Coronary artery (tissue), 2 donors: ENCODE data around the gene ZNF277.

Source experiments
- DNase-seq: peaks from one replicate; pipeline ENCODE4 v3.0.0-alpha.2; 2017; ENCODE audit warnings: low spot score
- H3K27ac ChIP-seq, 2 donors: fragments of 200-600 bp; sonication (generic); one replicate each; pipeline ENCODE4 v1.5.1; 2016 to 2019
- H3K4me3 ChIP-seq: fragments of 200-600 bp; sonication (generic); 2 replicates; pipeline ENCODE4 v1.5.1; 2016; ENCODE audit warnings: mild to moderate bottlenecking, moderate library complexity
- TF ChIP-seq, protein P1 (sequence below): fragments of 200-600 bp; sonication (generic); IDR thresholded peaks from one replicate; pipeline ENCODE4 v1.5.1; 2019; ENCODE audit warnings: antibody characterized with exemption

The ZNF277 gene

DNA sequence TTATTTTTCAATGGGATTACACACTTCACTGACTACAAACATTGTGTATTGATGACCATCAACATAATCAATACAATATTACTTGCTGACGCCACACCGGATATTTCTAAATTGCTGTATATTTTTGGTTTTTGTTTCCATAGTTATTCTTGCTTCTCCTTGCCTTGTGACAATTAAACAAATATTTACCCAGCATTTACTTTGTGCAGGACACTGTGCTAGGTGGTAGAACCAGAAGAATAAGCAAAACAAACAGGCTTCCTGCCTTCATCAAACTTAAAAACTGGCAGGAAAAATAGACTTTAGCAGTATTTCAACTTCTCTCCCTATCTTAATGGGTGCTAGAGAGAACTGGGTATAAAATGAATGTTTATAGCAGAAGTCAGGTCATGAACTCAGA is 50.6 kb downstream of the ZNF277 start:
- no peak for DNase-seq
- TF ChIP-seq, protein P1, sequence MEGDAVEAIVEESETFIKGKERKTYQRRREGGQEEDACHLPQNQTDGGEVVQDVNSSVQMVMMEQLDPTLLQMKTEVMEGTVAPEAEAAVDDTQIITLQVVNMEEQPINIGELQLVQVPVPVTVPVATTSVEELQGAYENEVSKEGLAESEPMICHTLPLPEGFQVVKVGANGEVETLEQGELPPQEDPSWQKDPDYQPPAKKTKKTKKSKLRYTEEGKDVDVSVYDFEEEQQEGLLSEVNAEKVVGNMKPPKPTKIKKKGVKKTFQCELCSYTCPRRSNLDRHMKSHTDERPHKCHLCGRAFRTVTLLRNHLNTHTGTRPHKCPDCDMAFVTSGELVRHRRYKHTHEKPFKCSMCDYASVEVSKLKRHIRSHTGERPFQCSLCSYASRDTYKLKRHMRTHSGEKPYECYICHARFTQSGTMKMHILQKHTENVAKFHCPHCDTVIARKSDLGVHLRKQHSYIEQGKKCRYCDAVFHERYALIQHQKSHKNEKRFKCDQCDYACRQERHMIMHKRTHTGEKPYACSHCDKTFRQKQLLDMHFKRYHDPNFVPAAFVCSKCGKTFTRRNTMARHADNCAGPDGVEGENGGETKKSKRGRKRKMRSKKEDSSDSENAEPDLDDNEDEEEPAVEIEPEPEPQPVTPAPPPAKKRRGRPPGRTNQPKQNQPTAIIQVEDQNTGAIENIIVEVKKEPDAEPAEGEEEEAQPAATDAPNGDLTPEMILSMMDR = no peak
- no peak overlapping the region for H3K4me3 ChIP-seq
- no peak overlapping the region for H3K27ac ChIP-seq

DNA sequence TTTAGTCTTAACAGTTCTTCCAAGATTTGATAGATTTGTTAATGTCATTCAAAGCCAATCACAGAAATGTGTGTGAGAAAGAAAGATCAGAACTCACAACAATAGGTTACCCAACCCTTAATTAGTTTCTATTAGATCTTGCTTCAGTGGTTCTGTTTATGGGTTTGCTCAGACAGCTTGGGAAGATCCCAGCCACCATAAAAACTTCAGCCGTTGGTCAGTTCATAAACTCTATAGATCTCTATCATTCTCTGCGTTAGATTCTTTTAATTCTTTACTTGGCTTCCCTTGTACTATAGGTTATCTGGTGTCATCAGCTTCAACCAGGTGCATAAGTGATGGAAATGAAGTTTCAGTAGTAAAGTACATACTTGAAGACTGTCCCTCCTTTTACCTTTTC is 54.4 kb downstream of the ZNF277 start:
- H3K27ac ChIP-seq = no peak overlapping the region
- TF ChIP-seq, protein P1 = no peak
- H3K4me3 ChIP-seq = no peak overlapping the region
- no peak for DNase-seq

DNA sequence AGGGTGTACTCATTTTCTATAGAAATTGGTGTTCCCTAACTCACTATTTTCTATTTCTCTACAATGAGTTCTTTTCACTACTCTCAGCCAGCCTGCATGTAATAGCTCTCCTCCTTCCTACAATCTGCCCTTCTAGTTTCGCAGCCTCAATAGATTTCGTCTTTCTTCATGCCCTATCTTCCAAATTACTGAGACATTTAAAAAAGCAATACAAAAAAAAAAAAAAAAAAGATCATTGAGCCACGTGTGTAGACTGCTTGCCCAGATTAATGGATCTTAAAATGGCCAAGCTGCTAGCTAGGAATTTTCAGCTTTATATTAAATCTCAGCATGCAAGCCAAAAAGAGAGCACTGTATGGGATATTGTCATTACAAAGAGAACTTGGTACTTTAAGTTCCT is 55.5 kb downstream of the ZNF277 start:
- no peak for DNase-seq
- no peak overlapping the region for H3K27ac ChIP-seq
- TF ChIP-seq, protein P1 = no peak
- no peak overlapping the region for H3K4me3 ChIP-seq

DNA sequence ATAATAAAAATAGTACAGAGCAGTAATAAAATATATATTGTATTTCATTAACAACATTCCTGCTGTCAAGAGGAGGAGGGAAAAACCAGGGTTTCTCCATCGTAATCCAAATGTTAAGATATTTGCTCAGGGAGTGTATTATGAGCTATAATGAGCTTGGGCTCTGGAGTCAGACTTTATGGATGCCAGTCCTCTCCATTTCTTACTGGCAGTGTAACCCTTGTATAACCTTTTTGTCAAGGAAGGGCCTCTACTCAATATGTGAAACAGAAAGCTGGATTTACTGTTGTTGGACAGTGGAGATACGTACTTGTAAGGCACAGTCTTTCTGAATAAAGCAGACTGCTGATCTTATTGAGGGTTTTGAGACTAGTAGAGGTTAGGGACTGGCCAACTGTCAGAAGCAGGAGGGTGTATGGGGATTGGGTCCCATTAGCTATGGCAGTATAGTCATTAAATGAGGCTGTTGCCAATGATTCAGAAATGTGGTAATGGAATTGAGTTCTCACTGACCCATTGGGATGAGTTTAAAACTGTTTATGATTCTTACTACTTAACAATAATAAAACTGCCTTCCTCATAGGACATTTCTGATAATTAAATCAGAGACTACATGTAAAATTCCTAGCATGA is 56.5 kb downstream of the ZNF277 start:
- Histone ChIP-seq H3K4me3 (no peak overlapping the region), H3K27ac (no peak overlapping the region)
- TF ChIP-seq, protein P1 = no peak
- no peak for DNase-seq

DNA sequence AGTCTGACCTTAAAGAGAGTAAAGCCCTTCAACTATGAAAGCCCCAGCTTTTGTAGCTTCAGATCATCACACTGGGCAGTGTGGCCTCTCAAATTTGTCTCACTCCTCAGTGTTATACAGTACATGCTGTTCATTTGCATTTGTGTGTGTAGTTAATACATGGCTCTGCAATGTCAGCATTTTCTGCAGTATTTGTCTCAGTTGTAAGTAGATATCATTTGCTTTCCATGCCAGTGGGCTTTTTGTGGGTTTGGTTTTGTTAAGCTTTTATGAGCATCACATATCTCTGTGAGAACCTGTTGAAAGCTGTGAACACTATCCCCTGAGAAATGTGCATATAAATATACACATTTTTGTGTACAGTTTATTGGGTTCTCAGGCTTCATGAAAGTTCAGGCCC is 57.0 kb downstream of the ZNF277 start:
- no peak for DNase-seq
- H3K27ac ChIP-seq = no peak overlapping the region
- TF ChIP-seq, protein P1 = no peak
- no peak overlapping the region for H3K4me3 ChIP-seq

DNA sequence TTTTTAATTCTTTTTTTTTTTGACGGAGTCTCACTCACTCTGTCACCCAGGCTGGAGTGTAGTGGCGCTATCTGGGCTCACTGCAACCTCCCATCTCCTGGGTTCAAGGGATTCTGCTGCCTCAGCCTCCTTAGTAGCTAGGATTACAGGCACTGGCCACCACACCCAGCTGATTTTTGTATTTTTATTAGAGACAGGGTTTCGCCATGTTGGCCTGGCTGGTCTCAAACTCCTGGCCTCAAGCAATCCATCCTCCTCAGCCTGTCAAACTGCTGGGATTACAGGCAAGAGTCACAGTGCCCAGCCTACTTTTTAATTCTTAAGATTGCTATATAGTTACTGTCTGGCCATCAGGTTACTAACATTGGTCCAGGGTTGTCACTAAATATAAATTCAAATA is 59.6 kb downstream of the ZNF277 start:
- TF ChIP-seq, protein P1 = no peak
- no peak for DNase-seq
- no peak overlapping the region for H3K4me3 ChIP-seq
- H3K27ac ChIP-seq = no peak overlapping the region

DNA sequence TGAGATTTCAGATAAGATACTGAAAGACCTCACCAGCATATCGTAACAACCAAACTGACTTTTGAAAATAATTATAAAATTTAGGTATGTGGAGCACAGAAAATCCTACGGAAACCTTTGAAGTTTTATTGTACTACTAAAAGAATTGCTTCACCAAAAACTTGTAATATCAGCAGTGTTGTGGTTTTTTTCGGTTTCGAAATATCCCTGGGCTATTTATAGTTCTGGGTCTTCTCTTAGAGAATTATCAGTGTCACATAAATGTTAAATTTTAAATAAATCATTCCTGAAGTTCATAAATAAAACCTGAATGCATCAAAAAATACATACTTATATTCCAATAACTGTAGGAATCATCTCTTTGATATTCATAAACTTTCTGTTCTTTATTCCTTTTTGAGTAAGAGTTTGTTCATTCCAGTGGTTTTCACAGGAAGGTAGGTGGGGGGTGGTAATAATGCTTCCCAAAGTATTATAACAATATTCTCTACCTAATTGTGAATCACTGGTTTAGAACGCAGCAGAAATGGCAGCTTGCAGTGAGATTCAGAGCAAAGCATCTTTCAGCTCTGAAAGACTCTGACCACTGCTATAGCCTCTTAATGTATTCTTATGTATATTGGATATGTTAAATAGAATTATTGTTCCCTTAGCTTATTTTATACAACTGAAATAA is 60.2 kb downstream of the ZNF277 start:
- no peak for DNase-seq
- TF ChIP-seq, protein P1 = no peak
- Histone ChIP-seq H3K4me3 (no peak overlapping the region), H3K27ac (no peak overlapping the region)
